HG03108 (cell line): ENCODE measurements around the gene FBXO46.
"Not testable (repeated sequence)": the region's sequence is repeated elsewhere in the genome, so short reads cannot be mapped to it uniquely, and the experiment has no call there.

Experiments used
- ATAC-seq: cut with Tn5 transposase; IDR thresholded peaks from one replicate; pipeline ENCODE4 v1.9.1; 2021; ENCODE audit warnings: moderate library complexity; ENCODE audit not compliant: unreplicated experiment

The FBXO46 gene

DNA sequence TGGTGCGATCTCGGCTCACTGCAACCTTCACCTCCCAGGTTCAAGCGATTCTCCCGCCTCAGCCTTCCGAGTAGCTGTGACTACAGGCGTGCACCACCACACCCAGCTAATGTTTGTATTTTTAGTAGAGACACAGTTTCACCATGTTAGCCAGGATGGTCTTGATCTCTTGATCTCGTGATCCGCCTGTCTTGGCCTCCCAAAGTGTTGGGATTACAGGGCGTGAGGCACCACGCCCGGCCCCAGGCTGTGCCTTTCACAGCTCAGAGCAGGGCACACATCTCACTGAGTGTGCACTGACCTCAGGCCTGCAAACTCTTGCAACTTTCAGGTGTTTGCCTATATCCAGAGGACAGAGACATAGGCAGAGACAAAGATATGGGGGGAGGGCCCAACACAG, 45.7 kb downstream of the FBXO46 start:
- ATAC-seq: not testable (repeated sequence)

DNA sequence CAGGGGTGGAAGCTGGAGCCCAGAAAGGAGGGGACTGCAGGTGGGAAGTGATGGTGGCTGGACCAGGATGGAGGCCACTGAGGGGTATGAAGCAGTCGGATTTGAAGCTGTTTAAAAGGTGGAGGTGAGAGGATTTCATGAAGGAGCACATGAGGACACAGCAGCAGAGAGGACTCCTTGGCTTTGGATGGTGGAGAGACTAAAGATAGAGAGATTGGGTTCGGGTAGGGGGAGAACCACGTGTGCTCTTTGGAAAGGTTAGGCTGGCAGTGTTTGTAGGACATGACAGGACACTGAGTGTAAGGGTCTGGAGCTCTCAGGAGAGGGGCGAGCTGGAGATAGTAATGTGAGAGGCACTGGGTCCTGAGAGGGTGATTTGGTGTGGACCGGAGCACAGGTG, 47.8 kb downstream of the FBXO46 start:
- no peak for ATAC-seq

DNA sequence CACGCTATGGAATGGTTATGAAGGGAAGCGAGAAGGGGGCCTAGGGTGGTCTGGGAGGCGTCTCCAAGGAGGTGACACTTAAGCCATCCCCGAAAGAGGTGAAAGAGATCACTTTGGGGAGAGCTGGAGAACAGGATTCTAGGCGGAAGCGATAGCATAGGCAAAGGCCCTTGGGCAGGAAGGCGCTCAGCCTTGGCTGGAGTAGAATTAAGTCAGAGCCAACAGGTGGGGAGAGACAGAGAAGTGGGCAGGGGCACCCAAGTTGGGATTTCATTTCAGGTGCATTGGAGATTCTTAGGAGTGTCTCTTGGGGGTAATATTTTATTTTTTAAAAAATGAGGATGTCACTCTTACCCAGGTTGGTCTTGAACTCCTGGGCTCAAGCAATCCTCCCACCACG, 48.6 kb downstream of the FBXO46 start:
- ATAC-seq: no peak

DNA sequence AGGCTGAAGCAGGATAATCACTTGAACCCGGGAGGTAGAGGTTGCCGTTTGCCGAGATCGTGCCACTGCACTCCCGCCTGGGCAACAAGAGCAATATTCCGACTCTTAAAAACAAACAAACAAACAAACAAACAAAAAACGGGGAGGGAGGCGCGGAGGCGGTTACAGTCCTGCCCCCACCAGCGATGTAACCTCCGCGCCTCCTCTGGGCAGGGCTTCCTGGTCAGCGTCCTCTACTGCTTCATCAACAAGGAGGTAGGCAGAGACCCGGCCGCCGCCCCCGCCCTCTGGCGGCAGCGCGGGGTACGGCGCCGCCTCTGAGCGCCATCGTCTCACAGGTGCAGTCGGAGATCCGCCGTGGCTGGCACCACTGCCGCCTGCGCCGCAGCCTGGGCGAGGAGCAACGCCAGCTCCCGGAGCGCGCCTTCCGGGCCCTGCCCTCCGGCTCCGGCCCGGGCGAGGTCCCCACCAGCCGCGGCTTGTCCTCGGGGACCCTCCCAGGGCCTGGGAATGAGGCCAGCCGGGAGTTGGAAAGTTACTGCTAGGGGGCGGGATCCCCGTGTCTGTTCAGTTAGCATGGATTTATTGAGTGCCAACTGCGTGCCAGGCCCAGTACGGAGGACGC, 49.2 kb downstream of the FBXO46 start:
- ATAC-seq: peak; percentile 62

DNA sequence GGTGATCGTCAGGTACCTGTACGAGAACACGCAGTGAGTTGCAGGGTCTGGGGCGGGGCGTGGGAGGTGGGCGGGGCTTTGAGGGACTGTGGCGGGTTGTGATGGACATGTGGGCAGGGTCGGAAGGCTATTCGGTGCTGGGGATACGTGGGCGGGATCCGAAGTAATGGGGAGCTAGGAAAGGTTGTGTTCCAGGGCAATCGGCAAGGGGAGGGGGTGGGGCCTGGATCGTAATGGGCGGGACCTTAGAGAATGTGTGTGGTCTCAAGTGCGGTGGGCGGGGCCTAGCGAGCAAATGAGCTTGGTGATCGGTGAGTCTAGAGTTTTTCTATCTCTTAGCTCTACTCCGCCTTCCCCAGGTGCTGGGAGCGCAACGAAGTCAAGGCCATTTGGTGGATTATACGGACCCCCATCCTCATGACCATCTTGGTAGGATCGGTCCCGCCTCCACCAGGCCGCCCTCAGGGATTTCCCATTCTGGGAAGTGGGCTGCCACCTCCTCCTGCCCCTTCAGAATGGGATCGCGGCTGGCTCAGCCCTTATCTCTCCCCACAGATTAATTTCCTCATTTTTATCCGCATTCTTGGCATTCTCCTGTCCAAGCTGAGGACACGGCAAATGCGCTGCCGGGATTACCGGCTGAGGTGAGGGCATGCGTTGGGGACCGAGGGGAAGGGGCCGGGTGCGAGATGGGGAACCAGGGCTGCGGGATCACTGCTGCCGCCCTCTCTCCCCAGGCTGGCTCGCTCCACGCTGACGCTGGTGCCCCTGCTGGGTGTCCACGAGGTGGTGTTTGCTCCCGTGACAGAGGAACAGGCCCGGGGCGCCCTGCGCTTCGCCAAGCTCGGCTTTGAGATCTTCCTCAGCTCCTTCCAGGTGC, 53.1 kb downstream of the FBXO46 start:
- peak; percentile 41 for ATAC-seq

DNA sequence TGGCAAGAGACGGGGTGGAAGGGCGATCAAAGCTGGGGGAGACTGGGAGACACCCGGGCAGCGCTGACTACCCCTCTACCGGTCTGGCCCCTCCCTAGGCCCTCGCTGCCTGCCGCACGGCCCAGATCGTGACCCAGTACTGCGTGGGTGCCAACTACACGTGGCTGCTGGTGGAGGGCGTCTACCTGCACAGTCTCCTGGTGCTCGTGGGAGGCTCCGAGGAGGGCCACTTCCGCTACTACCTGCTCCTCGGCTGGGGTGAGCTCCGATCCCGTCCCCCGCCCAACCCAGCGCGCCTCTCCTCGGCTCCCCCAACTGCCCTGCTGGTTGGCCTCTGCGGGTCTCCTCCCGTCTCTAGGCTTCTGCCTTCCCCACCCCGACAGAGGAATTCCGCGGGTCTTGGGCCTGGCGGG, 53.8 kb downstream of the FBXO46 start:
- ATAC-seq: no peak

DNA sequence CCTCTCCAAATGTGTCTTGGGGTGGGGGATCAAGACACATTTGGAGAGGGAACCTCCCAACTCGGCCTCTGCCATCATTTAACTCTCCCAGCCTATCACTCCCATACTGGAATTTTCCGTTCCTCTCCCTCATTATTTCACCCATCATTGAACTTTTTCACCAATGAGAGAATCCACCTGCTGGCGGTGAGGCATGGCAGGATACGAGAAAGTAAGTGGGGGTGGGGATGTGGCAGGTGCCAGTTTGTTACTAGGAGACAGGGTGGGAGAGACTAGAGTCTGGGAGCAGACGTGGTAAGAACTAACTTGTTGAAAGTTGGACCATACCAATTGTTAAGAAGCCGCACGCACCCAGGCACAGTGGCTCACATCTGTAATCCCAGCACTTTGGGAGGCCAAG, 55.8 kb downstream of the FBXO46 start:
- no peak for ATAC-seq

DNA sequence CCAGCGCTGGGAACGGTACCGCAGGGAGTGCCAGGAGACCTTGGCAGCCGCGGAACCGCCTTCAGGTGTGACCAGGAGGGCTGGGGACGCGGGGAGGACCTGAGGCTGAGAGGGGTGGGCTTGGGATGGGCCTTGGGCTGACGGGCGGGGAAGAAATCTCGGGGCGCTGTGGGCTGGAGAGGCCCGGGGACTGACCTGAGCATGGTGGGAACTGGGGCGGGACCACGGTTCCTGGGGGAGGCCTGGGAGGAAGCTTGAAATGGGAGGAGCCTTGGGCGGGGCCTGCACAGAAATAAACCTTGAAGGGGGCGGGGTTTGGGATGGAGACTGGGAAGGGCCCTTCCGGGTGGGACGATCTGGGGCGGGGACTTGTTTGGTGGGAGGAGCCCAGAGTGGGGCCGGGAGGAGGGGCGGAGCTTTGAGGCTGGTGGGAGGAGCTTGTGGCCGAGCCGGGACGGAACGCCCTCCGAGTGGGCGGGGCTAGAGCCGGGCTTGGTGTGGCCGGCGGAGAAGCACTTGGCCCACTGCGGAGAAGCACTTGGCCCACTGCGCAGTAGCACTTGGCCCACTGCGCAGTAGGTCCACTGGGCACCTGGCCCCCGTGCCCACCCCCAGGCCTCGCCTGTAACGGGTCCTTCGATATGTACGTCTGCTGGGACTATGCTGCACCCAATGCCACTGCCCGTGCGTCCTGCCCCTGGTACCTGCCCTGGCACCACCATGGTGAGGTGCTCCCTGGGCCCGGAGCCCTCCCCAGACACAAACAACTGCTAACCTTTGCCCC, 59.8 kb downstream of the FBXO46 start:
- ATAC-seq: peak; percentile 37

DNA sequence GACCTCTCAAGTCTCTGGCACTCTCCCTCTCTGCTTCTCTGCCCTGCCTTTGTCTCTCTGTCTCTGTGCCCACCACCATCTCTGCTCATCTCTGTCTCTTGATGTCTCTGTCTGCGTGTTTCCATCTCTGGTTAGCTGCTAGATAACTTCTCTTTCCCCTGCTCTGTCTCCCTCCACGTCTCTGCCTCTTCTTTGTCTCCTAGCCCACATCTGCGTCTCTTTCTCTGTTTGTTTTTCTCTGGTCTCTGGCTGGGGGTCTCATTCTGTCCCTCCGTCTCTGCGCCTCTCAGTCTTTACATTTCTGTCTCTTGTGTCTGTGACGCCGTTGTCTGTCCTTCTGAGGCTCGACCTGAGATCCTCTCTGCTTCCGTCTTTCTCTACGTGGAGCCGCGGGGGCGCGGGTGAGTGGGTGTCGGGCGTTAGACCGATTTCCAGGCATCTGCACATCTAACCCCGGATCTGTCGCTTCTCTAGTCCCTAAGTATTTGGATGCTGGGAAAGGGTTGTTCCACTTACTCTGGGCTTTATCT, 62.3 kb downstream of the FBXO46 start:
- ATAC-seq: no peak

DNA sequence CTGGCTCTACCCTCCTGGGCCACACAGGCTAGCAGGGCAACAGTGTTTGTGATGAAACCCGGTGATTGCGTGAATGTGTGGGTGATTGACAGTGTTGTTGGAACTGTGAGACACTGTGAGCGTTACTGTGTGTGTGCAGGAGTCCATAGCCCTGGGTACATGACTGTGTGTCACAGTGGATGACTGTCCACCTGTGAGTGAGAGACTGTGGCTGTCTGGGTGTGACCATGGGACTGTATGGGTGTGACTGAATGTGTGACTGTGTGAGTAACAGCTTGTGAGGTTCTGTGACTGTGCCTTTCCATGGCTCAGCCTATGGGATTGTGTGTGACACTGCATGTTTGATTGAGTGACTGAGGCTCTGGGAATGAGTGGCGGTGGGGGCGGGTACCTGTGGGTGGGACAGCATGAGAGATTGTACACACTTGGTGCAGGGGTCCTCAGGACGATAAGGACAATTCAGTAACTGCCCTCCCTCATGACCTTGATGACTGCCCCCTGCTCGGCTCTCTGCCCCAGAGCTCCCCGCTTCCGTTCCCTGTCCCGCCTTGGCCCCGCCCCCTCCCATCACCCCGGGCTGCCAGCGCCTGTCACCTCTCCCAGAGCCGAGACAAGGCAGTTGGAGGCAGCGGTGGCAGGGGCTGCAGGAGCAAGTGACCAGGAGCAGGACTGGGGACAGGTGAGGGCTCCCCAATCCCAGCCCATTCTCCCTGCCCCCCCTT, 62.9 kb downstream of the FBXO46 start, which contains the start of gene GIPR:
Gene GIPR, plus strand, starts transcription at position 602 of the 722 bp plus-strand sequence. CDS start 1,300 bp downstream, outside the sequence.
- ATAC-seq: no peak

DNA sequence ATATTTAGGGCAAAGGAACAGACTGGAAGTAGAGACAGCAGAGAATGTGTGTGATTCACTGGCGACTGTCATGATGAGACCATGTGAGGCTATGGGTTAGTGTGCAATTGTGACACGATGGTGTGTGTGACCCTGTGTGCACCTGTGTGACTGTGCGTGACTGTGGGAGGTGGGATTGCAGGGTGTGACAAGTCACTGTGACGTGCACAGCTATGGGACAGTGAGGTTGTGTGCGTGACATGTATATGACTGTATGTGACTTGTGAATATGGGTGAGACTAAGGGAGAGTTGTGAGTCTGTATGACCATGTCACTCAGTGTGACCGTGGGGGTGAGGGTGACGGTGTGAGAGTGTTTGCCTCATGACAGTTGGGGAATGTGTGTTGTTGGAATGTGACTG, 66.1 kb downstream of the FBXO46 start:
- no peak for ATAC-seq

DNA sequence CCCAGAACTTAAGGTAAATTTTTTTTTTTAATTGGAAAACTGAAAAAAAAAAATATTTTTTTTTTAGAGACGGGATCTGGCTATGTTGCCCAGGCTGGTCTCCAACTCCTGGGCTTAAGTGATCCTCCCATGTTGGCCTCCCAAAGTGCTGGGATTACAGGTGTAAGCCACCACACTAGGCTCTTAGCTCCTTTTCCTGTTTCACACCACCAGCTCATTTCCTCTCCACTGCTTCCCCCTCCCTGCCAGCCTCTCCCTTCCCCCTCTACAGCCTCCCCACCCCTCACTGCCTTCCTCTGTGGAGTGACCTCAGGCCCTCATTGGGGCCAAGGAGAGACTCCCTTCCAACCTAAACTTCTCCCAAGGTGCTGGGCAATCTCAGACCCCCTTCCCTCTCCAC, 66.9 kb downstream of the FBXO46 start:
- ATAC-seq: no peak

DNA sequence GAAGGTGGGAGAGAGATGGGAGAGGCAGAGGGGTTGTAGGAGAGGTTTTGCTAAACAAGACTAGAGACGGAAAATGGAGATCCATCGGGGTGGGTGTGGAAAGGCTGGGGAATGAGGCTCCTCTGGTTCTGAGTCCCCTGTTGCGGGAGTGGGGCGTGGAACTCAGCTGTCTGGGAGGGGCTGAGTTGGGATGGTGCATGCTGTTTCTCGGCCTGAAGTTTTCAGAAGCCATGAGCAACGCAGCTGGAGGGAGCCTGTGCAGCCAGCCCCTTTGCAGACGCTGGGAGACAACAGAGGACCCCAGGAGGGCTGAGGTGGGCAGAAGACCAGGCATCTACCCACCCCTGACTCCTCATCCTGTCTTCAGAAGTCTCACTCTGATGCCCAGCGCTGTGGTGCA, 70.1 kb downstream of the FBXO46 start:
- ATAC-seq: no peak
